HG03060 (cell line): ENCODE results near the gene UGT1A5.

ENCODE experiments used
- ATAC-seq: cut with Tn5 transposase; IDR thresholded peaks from one replicate; pipeline ENCODE4 v1.9.1; 2021; ENCODE audit warnings: low read depth, moderate number of reproducible peaks; ENCODE audit not compliant: unreplicated experiment

UGT1A5 gene

DNA sequence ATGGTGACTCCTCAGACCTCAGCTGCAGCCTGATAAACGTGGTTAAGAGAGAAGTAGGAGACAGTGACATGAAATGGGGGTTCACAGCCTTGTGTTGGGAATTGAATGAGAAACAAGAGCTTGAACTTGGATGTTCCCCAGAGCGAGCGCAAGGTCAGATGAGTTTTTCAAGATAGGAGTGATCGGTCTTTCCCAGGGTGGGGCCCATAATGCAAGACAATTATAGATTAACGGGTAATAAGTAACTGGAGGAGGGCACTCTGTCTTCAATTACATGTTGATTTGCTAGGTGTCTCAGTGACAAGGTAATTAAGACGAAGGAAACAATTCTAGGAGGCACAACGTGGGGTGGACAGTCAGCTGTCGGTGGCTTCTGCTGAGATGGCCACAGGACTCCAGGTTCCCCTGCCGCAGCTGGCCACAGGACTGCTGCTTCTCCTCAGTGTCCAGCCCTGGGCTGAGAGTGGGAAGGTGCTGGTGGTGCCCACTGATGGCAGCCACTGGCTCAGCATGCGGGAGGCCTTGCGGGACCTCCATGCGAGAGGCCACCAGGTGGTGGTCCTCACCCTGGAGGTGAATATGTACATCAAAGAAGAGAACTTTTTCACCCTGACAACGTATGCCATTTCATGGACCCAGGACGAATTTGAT lies at the start of gene UGT1A5:
TSS of gene UGT1A5 (plus strand) at position 297 of the 651 bp plus-strand sequence. CDS start at position 382, 85 bp downstream.
- no peak for ATAC-seq

DNA sequence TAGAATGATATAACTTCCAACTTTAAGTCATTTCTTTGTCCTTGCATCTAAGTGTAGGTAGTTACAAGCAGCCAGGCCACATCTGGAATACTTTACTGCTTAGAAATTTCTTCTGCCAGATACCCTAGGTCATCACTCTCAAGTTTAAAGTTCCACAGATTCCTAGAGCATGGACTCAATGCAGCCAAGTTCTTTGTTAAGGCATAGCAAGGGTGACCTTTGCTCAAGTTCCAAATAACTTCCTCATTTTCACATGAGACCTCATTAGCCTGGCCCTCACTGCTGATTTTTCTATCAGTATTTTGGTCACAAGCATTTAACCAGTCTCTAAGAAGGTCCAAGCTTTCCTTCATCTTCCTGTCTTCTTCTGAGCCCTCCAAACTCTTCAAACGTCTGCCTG lies 48.8 kb upstream of the UGT1A5 start:
- ATAC-seq, result no peak

- no peak for ATAC-seq
Measured at GRCh38 chr2:233668605-233669260, 44.0 kb upstream of the UGT1A5 start.

GRCh38 chr2:233671290-233672161 lies 41.2 kb upstream of the UGT1A5 start, which contains the start of gene UGT1A9:
UGT1A9 (plus strand) TSS chr2:233671898; CDS start chr2:233671935, 37 bp downstream.
- ATAC-seq, result no peak

- no peak for ATAC-seq
Measured at GRCh38 chr2:233672886-233673285, 39.8 kb upstream of the UGT1A5 start.

GRCh38 chr2:233673896-233674295 lies 38.8 kb upstream of the UGT1A5 start:
- no peak for ATAC-seq

GRCh38 chr2:233674314-233674713 lies 38.4 kb upstream of the UGT1A5 start:
- no peak for ATAC-seq

GRCh38 chr2:233674995-233675394 lies 37.7 kb upstream of the UGT1A5 start:
- no peak for ATAC-seq

DNA sequence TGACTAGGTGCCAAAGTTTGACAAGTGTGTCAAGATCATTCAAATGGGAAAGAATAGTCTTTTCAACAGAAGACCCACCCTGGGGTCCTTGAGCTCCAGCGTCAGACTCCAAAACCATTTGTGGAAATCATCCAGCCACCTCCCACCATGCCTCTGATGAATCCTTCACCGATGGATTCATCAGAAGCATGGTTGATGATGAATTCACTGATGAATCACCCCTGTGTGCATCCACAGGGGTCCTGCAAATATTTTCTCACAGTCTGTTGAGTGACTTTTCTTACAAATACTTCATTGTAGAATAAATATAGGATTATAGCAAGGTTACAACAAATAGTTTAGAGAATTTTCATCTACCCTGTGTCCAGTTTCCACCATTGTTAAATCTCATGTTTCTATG lies 36.7 kb upstream of the UGT1A5 start:
- ATAC-seq, result no peak

GRCh38 chr2:233679196-233679595 lies 33.5 kb upstream of the UGT1A5 start:
- no peak for ATAC-seq

- ATAC-seq, result no peak
Measured at GRCh38 chr2:233680361-233681045, 32.2 kb upstream of the UGT1A5 start.

DNA sequence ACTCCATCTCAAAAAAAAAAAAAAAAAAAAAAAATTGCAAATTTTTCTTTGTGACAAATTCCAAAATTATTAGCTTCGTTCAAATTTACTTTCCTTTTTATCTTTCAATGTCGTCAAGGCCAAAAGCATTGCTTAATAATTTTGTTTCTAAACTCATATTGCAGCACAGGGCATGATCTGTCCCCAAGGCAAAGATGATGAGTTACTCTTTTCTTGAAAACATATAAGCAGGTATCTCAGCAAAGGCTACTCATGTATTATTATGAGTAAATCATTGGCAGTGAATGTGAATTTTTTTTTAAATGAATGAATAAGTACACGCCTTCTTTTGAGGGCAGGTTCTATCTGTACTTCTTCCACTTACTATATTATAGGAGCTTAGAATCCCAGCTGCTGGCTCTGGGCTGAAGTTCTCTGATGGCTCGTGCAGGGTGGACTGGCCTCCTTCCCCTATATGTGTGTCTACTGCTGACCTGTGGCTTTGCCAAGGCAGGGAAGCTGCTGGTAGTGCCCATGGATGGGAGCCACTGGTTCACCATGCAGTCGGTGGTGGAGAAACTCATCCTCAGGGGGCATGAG lies 31.1 kb upstream of the UGT1A5 start, which contains the start of gene UGT1A7:
TSS of gene UGT1A7 (plus strand) at position 381 of the 579 bp plus-strand sequence. CDS start at position 418, 37 bp downstream.
- no peak for ATAC-seq

GRCh38 chr2:233684640-233685039 lies 28.1 kb upstream of the UGT1A5 start:
- ATAC-seq, result no peak

GRCh38 chr2:233686928-233687327 lies 25.8 kb upstream of the UGT1A5 start:
- no peak for ATAC-seq

DNA sequence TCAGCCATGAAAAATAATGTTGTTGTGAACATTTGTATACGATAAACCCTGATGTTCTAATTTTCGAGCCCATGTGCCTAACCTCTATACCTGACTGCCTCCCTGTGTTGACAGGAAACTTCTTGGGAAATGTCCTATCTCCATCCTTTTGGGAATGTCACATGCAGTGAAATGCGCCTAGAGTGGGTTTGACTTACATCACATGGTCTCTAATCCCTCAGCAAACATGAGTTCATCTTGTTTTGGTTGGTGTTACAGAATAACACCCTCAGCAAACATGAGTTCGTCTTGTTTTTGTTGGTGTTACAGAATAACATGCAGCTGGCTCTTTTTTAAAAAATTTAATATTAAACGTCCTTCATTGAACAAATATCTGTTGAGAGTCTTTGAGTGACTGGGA lies 24.4 kb upstream of the UGT1A5 start:
- no peak for ATAC-seq

DNA sequence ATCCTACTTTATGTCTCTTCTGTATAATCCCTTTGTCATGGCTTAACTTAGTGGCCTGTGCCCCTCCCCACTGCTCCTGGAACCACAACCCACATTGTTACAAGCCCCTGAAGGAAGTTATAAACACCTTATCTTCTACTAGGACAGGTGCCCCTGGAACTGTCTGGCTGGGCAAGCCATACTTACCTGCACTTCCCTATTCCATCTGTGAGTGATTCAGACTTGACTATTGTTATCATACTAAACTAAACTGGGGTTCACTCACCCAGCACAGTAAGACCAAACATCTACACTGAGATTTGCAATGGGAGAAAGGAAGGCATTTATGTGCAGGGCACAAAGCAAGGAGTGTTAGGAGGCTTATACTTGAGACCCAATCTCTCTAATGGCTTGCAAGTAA lies 23.7 kb upstream of the UGT1A5 start:
- ATAC-seq, result no peak

- no peak for ATAC-seq
Measured at GRCh38 chr2:233689501-233689900, 23.2 kb upstream of the UGT1A5 start.

DNA sequence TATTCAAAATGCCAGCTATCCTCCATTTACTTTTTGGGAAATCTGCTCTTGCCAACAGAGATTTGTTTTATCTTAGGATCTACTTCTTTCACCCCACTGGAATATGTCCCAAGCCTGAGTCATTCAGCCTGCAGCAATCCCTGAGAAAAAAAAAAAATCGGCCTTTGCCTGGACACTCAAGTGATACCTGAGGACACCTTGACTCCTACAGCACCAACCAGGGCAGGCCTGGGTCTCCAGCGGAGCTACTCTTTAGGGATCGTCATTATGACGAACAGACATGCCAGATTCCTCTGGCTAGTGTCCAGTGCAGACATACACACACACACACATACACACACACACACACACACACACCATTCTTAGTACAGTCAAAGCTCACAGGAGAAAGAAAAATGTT lies 22.3 kb upstream of the UGT1A5 start:
- ATAC-seq, result no peak

- no peak for ATAC-seq
Measured at GRCh38 chr2:233691443-233692433, 21.0 kb upstream of the UGT1A5 start.
